HG03575 (cell line): ENCODE data around the gene TPM1.
"Not testable (repeated sequence)": the region's sequence is repeated elsewhere in the genome, so short reads cannot be mapped to it uniquely, and the experiment has no call there.

Experiments
- ATAC-seq: cut with Tn5 transposase; IDR thresholded peaks from one replicate; pipeline ENCODE4 v1.9.1; 2021; ENCODE audit not compliant: unreplicated experiment, insufficient number of reproducible peaks, low FRiP score; ENCODE audit errors: extremely low read depth

The TPM1 gene

DNA sequence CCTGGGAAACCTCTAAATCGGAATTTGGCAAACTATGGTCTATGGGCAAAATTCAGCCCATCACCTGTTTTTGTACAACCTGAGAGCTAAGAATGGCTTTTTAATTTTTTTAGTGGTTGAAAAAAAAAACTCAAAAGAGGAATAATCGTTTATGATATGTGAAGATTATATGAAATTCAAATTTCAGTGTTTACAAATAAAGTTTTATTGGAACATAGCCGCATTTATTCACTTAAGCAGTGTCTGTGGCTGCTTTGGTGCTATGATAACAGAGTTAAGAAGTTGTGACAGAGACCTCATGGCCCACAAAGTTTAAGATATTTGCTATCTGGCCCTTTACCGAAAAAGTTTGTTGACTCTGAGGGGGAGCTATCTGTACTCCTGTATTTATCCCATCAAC, 42.7 kb downstream of the TPM1 start:
- ATAC-seq: no peak

DNA sequence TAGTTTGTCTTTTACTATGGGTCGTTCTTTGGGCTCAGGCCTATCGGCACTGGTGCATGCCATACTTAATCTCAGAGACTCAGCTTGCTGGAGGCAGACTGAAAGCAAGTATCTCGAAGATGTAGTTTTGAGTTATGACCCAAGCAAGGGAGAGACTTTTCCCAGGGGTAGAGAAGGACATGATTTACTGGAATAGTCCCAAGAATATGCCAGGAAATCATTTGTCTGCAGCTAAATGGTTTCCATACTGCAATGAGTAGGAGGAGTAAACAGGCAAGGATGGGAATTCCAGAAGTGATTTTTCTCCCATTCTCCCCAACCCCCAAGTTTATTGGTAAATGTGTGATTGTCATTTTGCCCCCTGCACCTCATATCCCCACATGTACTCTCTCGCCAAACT, 43.7 kb downstream of the TPM1 start:
- no peak for ATAC-seq

DNA sequence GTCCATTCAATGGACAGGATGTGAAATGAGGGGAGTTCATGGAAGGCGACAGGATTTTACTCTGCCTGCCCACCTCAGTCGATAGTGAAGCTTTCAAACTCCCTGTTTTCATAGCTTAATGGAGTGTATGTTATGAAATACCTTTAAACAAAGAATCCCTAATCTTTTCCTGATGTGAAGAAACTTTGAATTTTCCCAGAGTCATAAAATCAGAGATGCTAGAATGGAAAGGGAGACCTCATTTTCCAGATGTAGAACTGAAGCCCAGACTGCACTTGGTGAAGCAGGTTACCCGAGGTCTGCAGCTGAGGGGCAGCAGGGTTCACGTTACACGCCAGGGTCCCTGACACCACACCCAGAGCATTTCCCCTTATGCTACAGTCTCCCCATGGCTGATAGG, 44.4 kb downstream of the TPM1 start:
- no peak for ATAC-seq

DNA sequence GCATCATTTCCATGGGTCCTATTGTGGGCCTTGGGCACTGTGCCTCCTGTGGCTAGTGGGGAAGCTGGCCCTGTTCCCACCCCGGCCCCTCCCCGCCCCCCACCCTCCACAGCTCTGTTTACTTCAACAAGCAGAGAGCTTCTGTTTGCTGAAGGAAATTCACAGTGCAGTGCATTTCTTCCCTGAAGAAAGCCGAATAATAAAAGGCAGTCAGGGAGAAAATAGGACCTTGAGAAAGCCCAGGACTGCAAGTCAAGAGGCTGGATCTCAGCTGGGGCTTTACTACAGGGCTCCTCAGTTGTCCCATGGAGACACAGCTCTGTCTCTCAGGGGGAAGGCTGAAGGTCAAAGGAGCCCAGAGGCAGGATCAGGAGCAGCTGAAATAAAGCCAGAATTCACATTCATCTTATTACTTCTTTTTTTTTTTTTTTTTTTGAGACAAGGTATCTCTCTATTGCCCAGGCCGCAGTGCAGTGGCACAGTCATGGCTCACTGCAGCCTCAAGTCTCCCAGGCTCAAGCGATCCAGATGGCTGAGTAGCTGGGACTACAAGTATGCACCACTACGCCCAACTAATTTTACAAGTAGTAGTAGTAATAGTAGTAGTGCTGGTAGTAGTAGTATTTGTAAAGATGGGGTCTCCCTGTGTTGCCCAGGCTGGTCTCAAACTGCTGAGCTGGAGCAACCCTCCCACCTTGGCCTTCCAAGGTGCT, 46.1 kb downstream of the TPM1 start:
- no peak for ATAC-seq

DNA sequence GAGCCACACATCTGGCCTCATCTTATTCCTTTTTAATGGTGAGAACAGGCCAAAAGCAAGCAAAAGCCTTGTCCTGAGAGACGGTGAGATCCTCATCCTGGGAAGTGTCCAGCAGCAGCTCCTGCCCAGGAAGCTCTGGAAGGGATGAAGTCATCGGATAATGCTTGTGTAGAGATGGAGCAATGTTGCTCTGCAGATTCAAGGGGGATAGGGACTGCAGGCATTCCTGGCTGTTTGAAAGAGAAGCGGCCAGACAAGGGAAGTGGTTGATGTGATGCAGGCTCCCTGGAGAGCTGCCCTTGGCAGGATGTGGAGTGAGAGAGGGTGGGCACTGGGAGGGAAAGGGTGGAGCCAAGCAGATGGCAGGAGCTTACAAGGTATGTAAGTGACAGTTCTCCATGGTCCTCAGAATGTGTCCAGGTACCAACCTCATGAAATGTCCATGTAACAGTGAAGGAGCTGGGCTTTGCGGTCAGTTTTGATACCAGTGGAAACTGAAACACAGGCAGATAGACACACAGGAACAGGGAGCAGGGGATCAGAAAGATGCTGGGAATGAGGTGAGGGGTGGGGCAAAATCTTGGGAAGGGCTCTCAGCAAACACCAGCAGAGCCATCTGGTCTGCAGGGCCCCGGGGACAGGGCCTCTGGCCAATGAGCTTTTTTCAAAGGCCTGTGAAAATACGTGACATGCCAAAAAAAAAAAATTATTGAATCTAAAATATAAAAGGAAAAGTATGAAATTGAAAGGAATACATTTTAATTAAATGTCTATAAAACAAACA, 46.9 kb downstream of the TPM1 start:
- no peak for ATAC-seq

DNA sequence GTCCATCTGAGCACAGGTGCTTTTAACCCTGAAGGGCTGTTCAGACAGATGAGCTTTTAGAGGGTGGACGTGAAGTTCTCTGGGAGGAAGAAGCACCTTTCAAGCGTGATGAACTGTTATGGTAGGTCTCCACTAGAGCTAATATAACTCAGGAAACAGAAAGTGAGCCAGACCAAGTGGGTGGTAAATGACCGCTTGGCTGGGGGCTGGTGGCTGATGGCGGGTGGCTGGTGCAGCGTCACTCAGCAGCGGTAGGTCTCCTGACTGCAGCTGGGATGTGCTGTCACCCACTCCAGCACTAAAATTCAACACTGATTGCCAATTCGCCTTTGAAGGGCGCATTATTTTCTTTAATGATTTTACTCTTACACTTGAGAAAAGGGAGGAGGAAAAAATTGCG, 47.9 kb downstream of the TPM1 start:
- ATAC-seq: no peak

DNA sequence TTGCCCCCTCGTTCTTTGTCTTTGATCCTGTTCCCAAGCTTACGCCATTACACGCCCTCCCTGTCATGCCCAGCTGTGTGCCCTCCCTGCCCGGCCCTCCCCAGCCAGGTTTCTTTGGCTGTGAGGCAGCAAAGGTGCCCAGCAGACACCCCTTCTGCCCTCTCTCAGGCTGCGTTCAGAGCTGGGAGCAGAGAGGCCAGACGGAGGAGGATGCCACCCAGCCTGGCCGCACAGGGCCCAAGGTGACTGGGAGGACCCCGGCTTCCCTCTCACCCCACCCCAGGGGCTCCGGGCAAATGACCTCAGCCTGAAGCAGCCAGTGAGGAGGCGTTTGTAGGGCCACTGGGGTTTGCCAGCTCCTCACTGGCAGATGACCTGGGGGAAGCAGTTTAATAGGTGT, 48.3 kb downstream of the TPM1 start:
- no peak for ATAC-seq

DNA sequence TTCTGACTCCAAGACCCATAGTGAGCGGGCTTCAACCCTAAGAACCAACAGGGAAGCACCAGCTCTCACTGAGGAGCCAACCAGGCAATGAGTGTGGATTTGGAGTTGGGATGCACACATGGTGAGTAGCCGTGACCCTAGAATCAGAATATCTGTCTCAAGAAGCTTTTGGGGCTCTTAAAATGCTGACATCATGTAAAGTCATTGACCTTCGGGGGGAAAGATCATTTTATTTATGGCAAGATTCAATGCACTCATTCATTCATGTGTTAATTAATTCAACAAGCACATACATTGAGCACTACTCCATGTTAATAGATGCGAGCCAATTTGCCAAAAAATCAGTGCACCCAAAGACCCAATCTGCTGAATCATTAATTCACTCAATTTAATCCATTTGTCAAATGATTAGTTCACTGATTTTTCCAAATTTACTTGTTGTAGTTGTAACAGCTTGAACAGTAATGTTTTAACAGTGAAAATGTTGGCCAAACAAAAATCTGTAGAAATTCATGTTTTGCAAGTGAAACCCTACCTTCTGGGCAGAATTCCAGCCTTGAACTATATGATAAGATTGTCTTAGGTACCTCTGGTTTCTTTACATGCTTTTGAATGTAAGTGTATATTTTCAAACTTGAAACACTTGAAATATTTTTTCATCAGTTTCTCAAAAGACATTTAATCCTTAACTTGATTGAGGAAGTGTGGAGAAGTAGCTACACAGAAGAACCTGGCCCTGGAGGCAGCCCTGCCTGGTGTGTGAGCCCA, 49.3 kb downstream of the TPM1 start:
- ATAC-seq: no peak

DNA sequence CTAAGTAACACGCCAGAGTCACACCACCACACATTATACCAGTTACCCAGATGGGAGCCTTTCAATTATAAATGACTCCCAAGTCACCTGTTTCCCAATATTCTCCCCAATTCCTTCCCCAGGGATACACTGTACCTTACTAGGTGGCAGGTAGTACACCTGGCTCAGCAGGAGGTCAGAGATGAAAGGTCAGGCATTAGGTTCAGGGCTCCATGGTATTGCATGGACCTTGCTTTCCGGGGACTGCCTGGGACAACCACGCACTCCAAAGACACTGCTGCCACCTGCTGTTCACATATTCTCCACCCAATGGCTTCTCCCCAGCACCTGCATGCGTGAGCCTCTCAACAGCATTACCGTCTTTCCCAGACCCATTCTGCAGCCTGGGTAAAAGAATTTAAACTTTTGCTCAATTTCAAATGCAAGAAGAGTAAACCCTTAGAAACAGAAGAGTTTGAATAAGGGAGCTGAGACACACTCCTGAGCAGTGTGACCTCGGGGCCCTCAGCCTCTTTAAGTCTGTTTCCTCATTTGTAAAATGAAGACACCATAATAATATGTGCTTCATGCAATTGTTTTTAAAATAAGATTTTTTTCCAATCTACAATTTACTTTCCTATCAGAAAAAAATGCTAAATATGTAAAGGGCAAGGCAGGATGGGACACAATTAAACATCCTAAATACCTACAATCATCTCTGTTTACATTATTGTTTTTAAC, 51.1 kb downstream of the TPM1 start:
- ATAC-seq: no peak

DNA sequence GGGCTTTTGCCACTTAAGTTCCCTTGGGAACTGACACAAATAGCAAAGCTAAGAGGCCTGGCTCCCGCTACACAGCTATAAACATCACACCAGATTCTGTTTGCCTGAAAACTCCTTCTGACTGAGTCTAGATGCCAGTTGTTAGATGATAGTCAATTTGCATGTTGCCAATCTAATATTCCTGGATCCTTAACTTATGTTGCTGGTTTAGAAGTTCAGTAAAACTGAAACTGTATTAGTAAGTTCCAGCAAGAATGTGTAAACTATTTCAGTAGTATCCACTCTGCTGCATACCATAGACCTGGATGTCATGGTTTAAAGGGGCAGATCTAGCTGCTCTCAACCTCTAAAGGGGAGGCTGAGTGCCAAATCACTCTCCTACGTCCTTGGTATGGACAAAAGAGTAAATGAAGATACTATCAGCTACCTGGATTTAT, 52.0 kb downstream of the TPM1 start:
- ATAC-seq: no peak

DNA sequence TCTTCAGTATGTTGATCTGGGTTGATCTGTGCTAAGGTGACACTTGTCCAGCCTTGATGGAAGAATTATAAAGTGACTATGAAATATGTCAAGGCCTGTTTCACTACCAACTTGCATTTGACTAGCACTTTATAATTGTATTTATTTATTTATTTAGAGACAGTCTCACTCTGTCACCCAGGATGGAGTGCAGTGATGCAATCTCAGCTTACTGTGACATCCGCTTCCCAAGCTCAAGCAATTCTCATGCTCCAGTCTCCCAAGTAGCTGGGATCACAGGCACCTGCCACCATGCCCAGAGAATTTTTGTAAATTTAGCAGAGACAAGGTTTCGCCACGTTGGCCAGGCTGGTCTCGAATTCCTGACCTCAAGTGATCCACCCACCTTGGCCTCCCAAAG, 53.6 kb downstream of the TPM1 start:
- no peak for ATAC-seq

DNA sequence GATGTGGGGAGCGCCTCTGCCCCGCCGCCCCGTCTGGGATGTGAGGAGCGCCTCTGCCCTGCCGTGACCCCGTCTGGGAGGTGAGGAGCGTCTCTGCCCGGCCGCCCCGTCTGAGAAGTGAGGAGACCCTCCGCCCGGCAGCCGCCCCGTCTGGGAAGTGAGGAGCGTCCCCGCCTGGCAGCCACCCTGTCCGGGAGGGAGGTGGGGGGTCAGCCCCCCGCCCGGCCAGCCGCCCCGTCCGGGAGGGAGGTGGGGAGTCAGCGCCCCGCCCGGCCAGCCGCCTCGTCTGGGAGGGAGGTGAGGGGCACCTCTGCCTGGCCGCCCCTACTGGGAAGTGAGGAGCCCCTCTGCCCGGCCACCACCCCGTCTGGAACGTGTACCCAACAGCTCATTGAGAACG, 56.4 kb downstream of the TPM1 start:
- not testable (repeated sequence) for ATAC-seq

DNA sequence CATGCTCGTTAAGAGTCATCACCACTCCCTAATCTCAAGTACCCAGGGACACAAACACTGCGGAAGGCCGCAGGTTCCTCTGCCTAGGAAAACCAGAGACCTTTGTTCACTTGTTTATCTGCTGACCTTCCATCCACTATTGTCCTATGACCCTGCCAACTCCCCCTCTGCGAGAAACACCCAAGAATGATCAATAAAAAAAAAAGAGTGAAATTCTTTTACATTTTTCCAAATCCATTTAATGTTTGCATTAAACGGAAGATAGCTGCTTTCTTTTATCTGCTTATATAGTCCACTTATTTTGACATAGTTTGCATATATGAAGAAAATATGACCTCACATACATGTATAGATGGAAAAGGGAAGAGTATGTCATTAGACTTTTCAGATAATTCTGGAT, 57.0 kb downstream of the TPM1 start:
- not testable (repeated sequence) for ATAC-seq

DNA sequence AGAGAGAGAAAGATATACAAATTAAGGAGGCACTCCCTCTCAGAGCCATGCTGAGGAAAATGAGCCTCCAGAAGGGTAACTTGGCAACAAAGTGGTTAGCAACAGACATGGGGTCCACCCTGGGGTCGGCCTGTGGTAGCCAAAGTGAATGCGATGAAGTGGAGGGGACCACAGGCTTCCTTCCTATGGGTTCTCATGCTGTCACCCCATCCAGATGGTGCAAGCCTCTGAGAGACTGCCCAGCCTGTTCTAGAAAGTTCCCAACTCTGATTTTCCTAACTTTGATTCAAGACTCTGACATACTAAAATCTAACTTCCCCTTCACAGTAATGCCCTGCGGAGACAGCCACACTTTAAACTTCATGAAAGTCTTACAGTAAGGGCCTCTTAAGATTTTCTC, 60.9 kb downstream of the TPM1 start:
- ATAC-seq: no peak

DNA sequence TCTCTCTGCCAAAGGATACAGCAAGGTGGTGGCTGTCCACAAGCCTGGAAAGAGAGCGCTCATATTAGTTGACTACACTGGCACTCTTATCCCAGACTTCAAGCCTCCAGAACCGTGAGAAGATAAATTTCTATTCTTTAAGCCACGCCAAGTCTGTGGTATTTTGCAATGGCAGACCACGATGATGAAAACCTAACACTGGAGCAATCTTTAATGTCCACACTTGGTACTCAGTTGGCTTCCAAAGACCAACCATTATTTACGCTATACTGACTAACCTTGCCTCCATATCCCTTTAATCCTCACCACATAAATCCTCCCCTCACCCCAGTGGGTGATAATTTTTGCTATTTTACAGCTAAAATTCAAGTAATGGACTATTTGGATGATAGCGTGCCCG, 62.2 kb downstream of the TPM1 start:
- no peak for ATAC-seq

DNA sequence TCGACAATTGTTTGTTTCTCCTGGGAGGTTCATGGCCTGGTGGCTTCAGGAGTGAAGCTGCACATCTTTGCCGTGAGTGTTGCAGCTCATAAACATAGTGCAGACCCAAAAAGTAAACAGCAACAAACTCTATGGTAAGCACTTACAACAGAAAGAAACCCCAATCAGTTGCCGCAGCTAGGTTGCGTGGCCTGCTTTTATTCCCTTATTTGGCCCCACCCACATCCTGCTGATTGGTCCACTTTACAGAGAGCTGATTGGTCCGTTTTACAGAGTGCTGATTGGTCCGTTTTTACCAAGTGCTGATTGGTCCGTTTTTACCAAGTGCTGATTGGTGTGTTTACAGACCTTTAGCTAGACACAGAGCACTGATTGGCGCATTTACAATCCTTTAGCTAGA, 62.8 kb downstream of the TPM1 start:
- ATAC-seq: not testable (repeated sequence)

DNA sequence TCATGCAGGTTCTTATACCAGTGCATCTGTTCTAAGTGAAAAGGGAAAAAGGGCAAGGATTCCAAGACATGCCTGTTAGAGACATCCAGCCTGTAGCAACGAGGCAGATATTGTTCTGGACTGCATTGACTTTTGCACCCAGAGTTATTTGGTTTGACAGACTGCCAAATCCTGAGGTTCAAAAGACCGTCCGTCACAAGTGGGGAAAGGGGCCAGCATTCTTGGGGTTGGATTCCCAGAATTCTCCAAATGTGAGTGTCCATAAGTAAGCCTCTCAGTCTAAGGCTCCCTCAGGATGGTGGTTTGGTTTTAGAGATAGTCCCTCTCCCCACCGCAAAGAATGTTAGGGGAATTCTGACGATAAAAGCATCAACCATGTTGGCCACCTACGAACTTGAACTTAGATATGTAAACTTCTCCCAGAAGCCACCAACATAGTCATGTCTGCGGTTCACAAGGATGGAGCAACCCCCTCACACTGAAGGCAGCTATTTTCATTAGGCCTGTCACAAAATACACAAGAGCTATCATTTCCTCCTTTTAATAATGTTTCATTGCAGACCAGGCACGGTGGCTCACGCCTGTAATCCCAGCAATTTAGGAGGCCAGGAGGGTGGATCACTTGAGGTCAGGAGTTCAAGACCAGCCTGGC, 65.5 kb downstream of the TPM1 start:
- ATAC-seq: no peak

DNA sequence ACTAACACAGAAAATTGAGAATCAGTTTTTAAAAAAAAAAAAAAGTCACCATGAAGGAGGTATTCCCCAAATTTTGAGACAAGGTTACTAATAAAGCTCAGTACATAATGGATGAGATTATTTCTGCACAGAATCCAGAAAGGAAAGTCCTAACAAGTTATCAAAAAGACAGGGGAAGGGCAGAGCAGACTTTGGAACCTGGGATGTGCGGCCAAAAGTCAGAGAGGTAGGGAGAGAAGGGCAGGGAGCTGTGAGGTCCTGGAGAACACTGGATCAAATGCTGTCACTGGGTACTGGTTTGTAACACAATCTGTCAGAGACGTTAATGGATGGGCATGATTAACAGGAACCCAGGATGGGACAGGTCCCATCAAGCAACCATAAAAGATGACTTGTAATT, 67.0 kb downstream of the TPM1 start:
- no peak for ATAC-seq

DNA sequence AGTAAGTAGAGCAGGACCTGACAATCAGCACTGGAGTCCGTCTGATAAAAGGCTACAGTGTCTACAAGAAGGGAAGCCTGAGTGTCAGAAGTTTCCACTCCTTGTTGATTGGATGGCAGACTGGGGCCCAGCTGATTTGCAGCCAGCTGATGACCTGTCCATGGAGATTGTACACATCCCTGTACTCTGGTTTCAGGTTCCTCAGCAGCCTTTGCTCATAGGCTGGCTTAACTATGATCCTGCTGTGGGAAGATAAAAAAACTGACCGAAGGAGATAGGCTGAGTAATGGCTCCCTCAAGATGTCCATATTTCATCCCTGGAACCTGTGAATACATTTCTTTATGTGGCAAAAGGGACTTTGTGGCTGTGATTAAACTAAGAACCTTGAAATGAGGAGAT, 67.4 kb downstream of the TPM1 start:
- no peak for ATAC-seq
